ENCODE data around the gene MAN2A2.

MAN2A2 gene

GRCh38 chr15:90870354-90871138 lies 32.6 kb upstream of the MAN2A2 start:
- TF ChIP-seq ZNF70 (CRISPR knock-in tag; IDR thresholded peaks at IDR 0.05) (peak; percentile 88), RARB (CRISPR knock-in tag; IDR thresholded peaks at IDR 0.05) (no peak)
- ATAC-seq: peak; percentile 36

- peak; percentile 23 for ATAC-seq
- no peak for TF ChIP-seq TSHZ2 (CRISPR knock-in tag; IDR thresholded peaks at IDR 0.05)
- TF ChIP-seq CREB5 (CRISPR knock-in tag; IDR thresholded peaks at IDR 0.05; ENCODE audit: low read depth): no peak
Observed at GRCh38 chr15:90871139-90871715, 31.9 kb upstream of the MAN2A2 start.

GRCh38 chr15:90871716-90872485 lies 31.2 kb upstream of the MAN2A2 start:
- ATAC-seq: peak; percentile 7
- no peak for TF ChIP-seq ZNF8 (CRISPR knock-in tag; IDR thresholded peaks at IDR 0.05)
- no peak for TF ChIP-seq POU6F1 (CRISPR knock-in tag; IDR thresholded peaks at IDR 0.05; ENCODE audit: borderline replicate concordance, low read depth)
- no peak for TF ChIP-seq ZNF70 (CRISPR knock-in tag; IDR thresholded peaks at IDR 0.05)
- TF ChIP-seq RARB (CRISPR knock-in tag; IDR thresholded peaks at IDR 0.05): no peak

GRCh38 chr15:90872486-90873184 lies 30.5 kb upstream of the MAN2A2 start:
- TF ChIP-seq CREB5 (CRISPR knock-in tag; IDR thresholded peaks at IDR 0.05; ENCODE audit: low read depth): no peak
- no peak for TF ChIP-seq RARB (CRISPR knock-in tag; IDR thresholded peaks at IDR 0.05)
- no peak for TF ChIP-seq ZFP3 (CRISPR knock-in tag; IDR thresholded peaks at IDR 0.05)
- TF ChIP-seq OSR1 (CRISPR knock-in tag; IDR thresholded peaks at IDR 0.05): no peak
- TF ChIP-seq GLIS3 (CRISPR knock-in tag; IDR thresholded peaks at IDR 0.05): no peak
- no peak for TF ChIP-seq ESRRG (CRISPR knock-in tag; IDR thresholded peaks at IDR 0.05)
- TF ChIP-seq PPARA (CRISPR knock-in tag; IDR thresholded peaks at IDR 0.05; ENCODE audit: borderline replicate concordance): no peak
- TF ChIP-seq BACH2 (CRISPR knock-in tag; IDR thresholded peaks at IDR 0.05; ENCODE audit: borderline replicate concordance): no peak
- no peak for TF ChIP-seq TCF4 (CRISPR knock-in tag; IDR thresholded peaks at IDR 0.05; ENCODE audit: borderline replicate concordance)
- TF ChIP-seq POU6F1 (CRISPR knock-in tag; IDR thresholded peaks at IDR 0.05; ENCODE audit: borderline replicate concordance, low read depth): no peak
- TF ChIP-seq ARNTL (CRISPR knock-in tag; IDR thresholded peaks at IDR 0.05; ENCODE audit: borderline replicate concordance, low read depth): no peak
- no peak for TF ChIP-seq ZC3H10 (CRISPR knock-in tag; IDR thresholded peaks at IDR 0.05)
- peak; percentile 60 for ATAC-seq

All from SK-N-SH treated with all-trans-retinoic acid at 6 μM for 48 hours (cell line).